ENCODE measurements around the gene ACTL8.

GRCh38 chr1:17725811-17726582 lies 29.1 kb upstream of the ACTL8 start:
- TF ChIP-seq POLR2A (IDR thresholded peaks at IDR 0.05) (no peak), CTCF (IDR thresholded peaks at IDR 0.05) (no peak)

Data from heart left ventricle (tissue), 13 donors.